ENCODE measurements around the gene KIF2A.

- no peak for TF ChIP-seq TEAD4 (IDR thresholded peaks at IDR 0.05)
- no peak for TF ChIP-seq EGR1 (IDR thresholded peaks at IDR 0.05)
- no peak for TF ChIP-seq MAX (IDR thresholded peaks at IDR 0.05)
- no peak for TF ChIP-seq EP300 (IDR thresholded peaks at IDR 0.05; ENCODE audit: borderline replicate concordance)
Observed at GRCh38 chr5:62395210-62395950, 89.4 kb downstream of the KIF2A start.

Data from Ishikawa (cell line).